ENCODE measurements around the gene TRMT61A.
"Not testable (repeated sequence)": the region's sequence is repeated elsewhere in the genome, so short reads cannot be mapped to it uniquely, and the experiment has no call there.

TRMT61A gene

DNA sequence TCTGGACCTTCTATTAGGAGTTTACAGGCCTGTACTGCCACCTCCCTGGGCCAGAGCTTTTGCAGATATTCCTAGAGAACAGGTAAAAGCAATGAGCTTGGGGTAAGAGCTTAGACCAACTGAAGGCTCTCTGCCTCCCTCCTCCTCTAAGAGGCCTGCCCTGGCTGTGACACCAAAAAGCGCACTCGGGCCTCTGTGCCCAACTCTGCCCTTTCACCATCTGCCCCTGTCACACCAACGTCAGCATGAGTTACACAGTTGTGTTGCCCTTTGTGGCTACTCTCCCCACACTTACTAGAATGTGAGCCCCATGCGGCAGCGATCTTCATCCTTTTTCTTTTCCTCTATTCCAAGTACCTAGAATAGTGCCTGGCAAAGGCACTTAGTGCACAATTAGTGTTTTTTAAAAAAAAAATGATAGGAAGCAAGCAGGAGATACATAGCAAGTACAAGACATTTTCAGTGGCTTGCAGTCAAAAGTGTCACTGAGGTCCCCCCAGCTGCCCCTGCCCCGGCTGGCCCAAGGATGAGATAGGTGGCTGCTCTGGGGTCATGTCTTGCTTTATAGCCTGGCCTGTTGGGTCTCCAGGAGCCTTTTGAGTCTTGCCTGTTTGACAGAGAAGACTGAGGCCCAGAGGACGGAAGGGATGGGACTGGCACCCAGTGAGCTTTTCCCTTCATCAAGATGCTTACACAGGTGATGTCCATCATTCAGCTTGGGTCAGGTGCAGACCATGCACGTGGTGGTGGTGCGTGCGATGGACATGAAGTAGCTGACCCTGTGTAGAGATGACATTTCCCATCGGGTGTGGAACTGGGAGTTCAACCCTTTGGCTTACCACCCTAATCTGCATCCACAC is 18.9 kb upstream of the TRMT61A start:
- DNase-seq: no peak

DNA sequence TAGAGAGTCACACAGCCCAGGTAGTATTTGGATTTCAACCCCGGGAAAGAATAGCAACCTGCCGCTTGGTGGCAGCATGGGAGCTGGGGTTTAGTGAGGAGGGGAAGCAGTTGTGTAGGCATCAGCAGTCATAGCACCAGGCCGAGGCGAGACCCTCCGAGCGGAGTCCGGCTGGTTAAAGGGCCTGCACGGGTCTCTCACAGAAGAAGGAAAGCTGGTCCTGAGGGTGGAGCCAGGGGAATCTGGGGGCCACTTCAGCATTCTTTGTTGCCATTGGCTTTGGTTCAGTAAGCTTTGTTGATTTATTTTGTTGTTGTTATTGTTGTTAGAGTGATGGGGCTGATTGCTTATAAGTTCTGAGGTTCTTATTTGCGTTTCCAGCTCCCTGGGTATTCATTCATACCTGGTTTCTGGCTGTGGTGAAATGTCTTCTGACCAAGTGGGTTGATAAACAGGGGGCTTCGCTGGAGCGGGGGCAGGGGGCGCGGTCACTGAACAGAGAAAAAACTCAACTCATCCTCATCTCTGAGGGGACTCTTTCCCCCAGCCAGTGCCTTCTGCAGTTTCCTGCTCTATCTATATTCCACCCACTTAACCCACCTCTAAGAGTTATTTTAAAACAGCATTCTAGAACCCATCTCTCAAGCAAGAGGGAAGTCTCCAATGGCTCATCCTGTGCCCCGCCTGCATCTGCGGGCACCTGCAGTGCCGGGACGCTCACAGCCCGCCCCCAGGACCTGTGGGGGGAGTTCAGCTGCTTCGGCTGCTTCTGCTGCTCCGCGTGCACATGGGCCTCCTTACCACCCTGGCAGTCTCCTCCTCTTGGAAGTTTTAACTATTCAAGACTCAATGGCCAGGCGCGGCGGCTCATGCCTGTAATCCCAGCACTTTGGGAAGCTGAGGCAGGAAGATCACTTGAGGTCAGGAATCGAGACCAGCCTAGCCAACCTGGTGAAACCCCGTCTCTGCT is 18.0 kb upstream of the TRMT61A start:
- no peak for DNase-seq

DNA sequence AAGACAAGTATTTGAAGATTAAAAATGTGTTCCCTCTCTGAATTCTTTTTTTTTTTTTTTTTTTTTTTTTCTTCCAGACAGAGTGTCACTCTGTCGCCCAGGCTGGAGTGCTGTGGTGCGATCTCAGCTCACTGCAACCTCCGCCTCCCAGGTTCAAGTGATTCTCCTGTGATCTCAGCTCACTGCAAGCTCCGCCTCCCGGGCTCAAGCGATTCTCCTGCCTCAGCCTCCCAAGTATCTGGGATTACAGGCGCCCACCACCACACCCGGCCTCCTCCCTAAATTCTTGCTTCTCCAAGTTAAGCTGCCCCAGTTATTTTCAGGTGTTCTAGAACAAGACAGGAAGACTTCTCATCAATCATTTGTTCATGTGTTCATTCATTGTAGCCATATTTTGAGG is 16.8 kb upstream of the TRMT61A start:
- DNase-seq: not testable (repeated sequence)

DNA sequence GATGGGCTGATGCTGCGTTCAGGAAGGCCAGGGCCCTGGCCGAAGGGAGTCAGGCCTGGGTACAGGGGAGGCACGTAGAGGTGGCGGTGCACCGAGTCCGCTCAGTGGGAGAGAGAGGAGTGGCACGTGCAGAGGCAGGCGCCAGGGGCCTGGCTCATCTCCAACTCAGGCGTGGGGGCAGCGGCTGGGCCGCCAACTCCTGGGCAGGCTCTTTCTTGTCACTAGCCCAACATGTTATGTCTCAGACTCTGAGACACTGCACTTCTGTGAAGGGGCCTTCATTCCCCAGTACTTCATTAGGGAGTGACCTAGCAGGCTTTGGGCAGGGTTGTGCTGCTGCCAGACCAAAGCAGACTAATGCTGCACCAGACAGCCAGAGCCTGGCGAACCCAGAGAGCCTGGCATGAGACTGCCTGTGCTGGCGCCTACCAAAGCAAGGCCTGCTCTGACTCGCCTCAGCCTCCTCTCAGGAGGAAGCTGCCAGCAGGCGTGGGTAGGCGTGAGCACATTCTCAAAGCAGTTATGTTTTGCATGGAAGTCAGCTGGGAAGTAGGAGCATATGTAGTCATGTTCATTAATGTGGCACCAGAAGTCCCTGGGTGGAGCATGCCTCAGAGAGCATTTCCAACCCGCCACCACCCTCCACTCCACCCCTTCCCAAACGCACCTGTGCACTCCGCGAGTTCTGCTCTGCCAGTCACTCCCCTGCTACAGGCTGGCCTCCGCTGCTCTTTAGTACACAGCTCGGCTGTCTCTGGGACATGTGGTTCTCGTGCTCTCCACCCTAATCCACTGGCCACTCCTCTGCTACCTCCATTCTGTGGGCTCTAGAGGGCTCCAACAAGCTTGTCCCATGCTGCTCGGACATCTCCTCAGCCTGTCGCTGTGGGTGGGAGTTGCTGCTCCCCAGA is 16.0 kb upstream of the TRMT61A start:
- no peak for DNase-seq

DNA sequence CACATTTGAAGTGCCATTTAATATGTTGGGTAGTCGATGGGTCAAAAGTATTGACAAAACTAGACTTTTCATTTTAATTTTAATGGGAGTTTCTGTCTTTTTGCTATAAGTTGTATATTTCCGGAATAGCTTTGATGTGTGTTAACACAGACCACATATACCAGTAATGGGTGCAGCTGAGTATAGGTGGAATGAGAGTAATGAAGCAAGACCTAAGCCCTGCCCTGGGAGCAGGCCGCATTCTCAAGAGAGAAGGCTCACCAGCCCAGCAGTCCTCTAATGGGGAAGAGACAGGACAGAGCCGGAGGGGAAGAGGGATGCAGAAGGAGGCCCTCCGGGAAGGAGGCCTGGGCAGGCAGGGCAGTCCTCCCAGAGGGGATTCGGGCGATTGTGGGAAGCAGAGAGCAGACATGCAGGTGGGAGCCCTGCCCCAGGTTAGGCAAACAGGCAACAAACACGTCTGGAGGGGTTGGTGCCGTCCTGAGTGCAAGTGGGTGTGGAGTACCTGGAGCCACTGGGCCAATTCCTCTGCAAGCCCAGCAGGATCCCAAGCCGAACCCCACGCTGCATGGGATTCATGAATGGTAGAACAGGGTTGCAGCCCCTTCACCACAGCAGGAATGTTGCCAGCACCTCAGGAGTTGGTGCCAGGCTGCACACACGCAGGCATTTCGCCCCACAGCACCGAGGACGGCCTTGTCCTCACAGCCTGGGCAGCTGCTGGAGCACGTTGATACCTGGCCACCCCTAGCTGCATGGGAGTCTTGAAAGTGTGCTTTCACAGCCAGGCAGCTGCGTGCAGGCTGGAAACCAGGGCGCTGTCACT is 14.2 kb upstream of the TRMT61A start:
- no peak for DNase-seq

DNA sequence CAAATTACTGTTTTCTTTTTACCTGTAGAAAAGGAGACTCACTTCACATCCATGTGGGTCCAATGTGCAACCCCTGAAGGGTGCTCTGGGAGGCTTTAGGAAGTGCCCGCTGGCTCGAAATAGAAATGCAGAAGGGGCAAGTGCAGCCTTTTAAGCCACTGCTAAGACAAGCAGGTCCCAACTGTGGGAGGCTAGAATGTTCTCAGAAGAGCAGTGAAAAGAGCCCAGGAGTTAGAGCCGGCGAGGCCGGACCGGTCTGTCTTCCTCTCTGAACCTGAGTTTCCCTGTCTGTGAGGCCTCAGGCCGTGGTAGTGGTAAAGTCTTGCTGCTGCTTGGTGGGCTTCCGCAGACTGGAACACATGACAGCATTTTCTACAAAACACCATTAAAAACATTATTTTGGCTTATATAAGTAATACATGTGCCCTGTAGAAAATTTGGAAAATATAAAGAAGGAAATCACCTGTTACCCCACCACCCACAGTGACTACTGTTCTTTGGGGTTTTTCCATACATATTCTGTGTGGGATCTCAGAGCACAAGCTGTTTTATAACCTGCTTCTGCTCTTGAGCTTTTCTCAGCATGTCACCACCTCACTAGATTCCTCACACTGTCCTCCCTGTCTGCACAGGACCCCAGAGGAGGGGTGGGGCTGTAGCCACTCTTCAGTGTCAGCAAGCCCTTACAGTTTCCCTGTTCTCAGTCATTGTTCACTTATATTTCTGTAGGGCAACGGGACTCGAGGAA is 12.4 kb upstream of the TRMT61A start:
- DNase-seq: no peak

DNA sequence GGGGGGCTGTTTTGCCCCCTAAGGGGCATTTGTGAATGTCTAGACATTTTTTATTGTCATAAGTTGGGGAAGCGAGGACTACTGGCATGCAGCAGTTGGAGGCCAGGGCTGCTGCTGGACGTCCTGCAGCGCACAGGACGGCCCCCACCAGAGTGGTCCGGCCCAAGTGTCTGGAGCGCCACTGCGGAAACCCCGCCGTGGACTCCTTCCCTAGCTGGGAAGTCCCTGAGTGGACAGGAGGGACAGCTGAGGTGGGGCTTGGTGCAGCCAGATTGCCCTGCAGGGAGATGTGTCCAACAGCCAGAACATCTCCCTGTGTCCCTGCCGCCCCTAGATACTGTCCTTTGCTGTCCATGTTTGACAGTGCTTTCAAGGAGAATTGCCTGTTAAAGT is 11.8 kb upstream of the TRMT61A start:
- no peak for DNase-seq

DNA sequence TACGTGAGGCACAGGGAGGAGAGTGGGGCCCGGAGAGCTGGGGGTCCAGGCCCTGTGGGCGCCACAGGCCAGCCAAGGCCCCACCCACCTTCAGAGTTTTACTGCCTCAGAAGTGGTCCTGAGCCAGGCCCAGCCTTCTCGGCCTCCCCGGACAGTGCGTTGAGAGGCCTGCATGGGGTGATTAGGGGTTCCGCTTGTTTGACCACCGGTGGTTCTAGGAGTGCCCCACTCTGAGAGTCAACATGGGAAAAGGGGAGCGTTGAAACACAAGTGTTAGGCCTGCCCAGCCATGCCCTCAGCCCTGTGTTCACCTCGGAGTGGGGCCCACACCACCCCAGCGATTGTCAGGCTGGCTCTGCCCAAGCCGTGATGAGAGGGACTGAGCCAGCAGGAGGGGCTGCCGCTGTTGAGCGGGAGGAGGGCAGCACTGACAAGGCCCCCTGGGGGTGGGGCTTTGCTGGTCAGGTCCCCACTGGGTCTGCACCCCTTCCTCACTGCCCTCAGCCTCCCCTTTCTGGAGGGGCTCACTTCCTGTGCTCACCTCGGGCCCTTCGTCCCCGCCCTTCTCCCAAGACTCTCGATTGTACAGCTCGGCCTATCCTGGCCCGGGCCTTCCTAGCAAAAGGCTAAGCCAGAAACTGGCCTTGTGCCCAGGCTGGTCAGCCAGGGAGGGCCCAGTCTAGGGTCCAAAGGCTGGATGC is 11.1 kb upstream of the TRMT61A start:
- DNase-seq: no peak

DNA sequence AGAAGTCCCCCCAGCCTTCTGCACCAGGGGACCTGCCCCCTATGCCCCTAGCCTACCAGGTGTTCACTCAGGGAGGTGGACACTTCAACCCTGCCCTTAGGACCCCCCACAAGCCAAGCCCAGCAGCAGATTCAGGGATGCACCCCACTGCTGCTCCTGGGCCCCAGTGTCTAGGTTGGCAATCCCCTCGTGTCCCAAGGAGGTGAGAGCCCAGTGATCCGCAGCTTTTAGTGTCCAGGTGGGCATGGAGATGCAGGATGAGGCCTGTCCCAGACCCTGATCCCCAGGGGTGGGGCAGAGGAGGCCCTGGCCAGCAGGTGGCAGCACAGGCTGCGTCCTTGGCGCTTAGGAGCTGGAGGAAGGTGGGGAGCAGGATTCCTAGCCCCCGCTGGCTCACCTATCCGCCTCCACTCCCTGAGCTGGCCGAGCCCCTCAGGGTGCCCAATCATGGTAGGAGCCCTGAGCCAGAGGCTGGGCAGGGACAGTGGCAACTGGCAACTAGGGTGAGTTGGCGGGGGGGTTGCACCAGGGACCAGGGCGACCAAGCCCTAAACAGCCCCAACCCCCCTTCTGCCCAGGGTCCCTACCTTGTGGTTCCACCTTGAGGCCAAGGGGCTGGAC is 10.5 kb upstream of the TRMT61A start:
- DNase-seq: peak; percentile 55

DNA sequence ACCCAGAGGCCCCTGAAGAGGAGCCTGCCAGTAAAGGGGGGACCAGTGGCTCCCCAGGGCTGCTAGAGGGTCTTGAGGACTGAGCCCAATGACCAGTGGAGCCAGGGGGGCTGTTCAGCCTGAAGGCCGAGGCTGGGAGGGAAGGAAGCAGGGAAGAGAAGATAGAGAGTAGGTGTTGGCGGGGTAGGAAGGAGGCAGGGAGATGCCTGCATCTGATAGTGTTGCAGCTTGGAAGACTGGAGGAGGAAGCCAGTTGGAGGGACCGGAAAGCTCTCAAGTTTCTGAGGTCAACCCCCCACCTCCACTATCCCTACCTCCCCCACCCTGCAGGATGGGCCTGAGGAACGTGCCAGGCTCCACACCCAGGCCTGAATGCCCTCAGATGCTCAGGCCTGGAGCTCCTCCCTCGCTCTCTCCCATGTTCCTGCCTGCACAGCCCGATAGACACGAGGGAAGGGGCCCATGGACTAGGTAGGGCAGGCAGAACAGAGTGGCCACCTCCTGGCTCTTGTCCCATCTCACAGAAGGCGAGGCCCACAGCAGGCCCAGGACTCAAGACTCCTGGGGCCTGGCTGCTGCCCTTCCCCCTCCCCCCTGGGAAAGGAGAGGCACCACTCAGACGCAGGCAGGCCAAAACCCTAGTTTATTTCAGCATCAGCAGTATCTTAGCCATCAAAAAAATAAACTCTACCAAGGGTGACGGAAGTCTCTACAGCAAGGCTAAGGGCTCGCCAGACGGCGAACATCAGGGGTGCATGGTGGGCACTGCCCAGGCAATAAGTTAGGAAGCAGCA is 9.8 kb upstream of the TRMT61A start:
- DNase-seq: no peak

DNA sequence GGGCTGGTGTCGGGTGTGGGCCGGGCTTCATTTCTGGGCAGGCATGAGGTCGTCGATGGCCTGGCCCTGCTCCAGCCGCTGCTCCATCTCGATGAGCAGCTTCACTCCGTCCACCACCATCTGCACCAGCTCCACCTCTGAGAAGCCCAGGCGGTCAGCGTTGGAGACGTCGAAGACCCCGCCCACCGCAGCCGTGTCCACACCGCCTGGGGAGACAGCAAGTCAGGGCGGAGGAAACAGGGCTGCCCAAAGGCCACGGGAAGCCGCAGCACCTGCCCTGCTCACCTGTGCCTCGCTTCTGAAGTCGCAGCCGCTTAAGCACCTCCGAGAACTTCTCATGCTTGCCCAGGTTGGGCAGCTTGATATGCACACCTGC is 9.2 kb upstream of the TRMT61A start:
- DNase-seq: no peak

DNA sequence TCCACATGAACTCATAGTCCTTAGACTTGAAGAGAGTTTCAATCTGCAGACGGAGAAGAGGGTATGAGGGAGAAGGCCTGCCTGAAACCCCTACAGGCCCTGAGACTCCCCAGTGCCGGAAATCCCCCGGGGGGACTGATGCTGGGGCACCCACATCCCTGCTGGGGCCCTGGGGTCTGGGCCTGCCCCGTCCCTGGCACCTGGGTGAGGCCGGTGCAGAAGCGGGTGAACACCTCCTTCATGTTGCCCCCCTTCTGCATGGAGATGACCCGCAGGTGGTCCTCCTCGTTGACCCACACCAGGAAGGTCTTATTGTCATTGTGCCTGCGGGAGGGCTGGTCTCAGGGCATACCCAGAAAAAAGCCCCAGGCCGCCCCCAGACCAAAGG is 8.7 kb upstream of the TRMT61A start:
- no peak for DNase-seq

DNA sequence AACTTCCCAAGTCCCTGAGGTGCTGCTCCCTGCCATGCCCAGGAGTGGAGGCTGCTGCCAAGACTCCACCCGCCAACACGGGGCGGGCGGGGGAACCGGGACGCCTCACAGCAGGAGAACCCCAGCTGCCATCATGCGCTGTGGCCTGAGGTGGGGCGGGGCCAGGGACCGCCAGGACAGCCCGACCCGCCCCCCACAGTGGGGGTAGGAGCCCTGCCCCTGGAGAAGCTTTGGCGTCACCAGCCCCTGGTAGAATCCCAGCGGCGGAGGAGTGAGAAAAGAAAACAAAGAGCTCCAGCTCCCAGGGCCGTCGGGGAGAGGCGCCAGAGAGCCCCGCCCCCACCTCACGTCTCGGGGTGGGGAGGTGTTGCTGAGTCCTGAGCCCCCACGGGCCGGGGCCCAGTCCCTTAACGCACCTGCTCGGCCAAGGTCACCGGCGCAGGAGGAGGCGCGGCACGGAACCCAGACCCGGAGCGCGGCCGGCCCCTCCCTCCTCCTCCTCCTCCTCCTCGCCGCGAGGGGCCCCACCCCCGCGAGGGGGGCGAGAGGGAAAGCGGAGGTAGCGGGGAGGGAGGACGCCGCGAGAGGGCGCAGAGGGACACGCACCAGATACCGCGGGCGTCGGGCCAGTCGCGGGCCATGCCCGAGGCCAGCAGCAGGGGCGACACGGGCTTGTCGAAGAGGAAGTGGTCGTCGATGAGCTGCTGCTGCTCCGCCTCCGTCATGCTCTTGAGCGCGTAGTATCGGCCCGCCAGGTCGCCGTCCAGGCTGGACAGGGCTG is 8.1 kb upstream of the TRMT61A start:
- DNase-seq: peak; percentile 52

DNA sequence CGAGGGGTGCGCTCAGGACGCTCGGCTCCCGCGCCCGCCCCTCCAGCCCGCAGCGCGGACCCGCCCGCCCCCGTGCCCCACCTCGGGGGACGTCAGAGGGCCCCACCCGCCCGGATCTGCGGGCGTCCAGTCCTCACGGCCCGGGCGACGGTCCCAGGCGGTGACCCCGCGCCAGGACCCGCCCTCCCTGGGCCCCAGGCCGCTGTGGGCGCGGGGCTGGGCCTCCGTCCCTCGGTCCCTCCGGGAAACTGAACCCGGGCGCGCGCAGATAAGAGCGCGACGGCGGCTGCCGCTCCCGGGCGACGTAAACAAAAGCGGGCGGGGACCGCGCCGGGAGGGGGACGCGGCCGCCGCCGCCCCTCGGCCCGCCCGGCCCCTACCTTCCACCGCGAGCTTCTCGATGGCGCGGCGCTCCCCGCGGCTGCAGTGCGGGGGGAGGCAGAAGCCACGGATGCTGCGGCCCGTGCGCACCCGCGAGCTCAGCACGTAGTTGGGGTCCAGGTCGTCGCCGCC is 7.5 kb upstream of the TRMT61A start:
- DNase-seq: no peak

DNA sequence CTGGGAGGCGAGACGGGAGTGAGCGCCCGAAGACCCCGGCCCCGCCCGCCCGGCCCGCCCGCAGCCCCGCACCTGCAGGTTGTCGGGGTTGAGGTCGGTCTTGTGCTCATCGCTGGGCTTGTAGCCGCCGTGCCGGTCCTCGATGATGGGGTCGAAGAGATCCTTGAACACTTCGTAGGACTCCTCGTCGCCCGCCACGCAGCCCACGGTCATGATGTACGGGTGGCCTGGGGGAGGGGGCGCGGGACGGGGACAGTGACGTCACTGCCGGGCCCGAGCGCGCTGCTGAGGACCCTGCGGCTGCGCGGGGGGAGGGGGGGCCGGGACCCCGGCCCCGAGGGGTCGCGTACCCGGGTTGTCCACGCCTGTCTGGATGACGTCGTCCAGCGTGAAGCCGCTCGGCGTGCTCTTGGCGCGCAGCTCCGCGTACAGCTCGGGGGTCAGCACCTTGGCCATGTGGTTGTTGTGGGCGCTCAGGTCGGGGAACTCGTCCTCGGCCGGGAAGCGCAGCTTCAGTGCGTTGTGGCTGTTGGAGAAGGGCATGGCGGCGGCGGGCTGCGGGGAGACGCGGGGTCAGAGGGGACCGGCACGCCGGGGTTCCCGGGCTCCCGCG is 6.9 kb upstream of the TRMT61A start:
- no peak for DNase-seq

DNA sequence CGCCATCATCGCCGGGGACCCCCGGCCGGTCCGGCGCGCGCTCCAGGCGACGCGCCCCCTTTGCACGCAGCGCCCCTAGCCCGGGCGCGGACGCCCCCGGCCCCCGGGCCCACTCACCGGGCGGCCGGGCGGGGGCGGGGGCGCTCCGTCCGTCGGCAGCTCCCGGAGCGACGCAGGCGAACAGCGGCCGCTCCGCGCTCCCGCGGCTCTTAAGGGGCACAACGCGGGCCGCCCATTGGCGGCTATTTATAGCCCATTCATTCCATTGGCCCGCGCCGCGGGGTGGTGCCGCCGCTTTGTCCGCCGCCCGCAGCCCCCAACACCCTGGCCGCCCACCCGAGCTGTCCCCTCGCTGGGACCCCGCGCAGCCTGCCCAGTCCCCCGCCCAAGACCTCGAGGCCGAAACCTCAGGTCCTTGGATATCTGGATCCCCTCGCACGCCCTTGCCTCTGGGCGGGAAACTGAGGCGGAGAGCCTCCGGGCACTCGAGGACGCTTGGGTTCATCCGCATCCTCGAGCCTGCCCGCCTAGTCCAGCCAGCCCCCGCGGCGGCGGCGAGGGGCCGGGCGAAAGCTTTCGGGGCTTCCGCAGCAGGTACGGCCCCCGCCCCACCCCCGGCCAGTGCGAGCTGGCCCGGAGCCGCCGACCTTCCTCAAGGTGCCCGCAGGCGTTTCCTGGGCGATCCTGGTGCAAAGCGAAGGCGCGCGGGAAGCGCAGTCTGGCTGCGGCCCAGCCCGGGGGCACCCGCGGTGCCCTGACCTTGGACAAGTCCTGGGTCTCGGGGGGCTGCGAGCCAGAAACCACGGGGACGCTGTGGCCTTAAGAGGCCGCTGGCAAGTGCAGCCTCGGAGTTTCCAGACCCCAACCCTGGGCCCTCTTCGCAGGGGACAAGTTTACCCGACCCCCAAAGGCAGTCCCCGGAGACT is 6.1 kb upstream of the TRMT61A start, which contains the start of gene CKB:
TSS of gene CKB (minus strand) at position 182 of the 926 bp plus-strand sequence. CDS start 337 bp downstream, outside the sequence.
- no peak for DNase-seq
